ENCODE measurements around the gene RASSF5. TPM values are rescaled to one million over a fixed set of nuclear protein-coding genes. Genes with fewer than 3 reads are reported as not detected.

Gene RASSF5
- total and polyA plus RNA-seq, 9 of the 15 experiments (the other 6 are each of a cell fraction or from before 2014, with no cell fraction given), result 6.1 to 41.0 (median 25.2) TPM

DNA sequence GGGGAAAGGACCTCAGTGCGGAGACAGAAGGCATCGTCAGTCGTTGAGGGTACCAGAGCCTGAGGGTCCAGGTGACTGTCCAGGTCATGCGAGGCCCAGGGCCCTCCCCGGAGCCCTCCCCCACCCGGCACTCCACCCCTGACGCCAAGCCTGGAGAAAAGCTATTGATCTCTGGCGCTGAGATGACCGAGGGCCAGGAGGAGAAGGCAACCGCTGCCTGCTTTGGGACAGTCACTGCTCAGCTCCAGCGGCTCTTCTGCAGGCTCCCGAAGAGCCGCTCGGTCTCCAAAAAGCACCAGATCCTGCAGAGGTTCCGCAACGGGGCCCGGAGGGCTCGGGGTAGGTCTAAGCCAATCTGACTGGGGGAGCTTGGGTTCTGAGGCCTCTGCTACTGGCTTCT, 10.9 kb downstream of the RASSF5 start:
- H3K79me2 ChIP-seq (ENCODE audit: control insufficient read depth, insufficient read depth, low read length), result no peaks in the 10 kb centered on the region
- no peak overlapping the region for H3K9ac ChIP-seq (ENCODE audit: insufficient read depth in 1 of 2, low read depth in 2 of 2, low read length in 2 of 2)
- no peak for ATAC-seq
- intact Hi-C loops (cut with micrococcal nuclease), result no loop called here
- peaks cover 3 to 19% of the 10 kb centered on the region in 2 experiments; a peak in 3 of 5 replicates for H3K27me3 ChIP-seq (ENCODE audit: control insufficient read depth in 2 of 2, insufficient read depth in 2 of 2, low read length in 2 of 2)
- no peak for DNase-seq (ENCODE audit: extremely low read depth in 1 of 4, low spot score in 3 of 4)
- H3K36me3 ChIP-seq (ENCODE audit: control insufficient read depth, insufficient read depth, low read length), result no peaks in the 10 kb centered on the region
- H2AFZ ChIP-seq (ENCODE audit: low read depth, low read length), result no peak overlapping the region
- in situ Hi-C loops (cut with MboI), result no loop called here
- no TSS peak for BruUV-seq (replicated peaks)
- H3K4me2 ChIP-seq (ENCODE audit: insufficient read depth, low read length), result no peak overlapping the region
- H4K20me1 ChIP-seq (replicated peaks; ENCODE audit: control insufficient read depth, insufficient read depth, low read length), result no peaks in the 10 kb centered on the region
- WGBS (ENCODE audit: insufficient coverage, low coverage, missing lambda C conversion rate), result 38% methylated on average over 15 of the region's 18 CpGs
- H3K27ac ChIP-seq (ENCODE audit: extremely low read depth, low read depth, low read length), result no peak overlapping the region
- no peak for FAIRE-seq
- H3K4me1 ChIP-seq (replicated peaks in 1 of 2; ENCODE audit: control insufficient read depth in 2 of 2, insufficient read depth in 2 of 2, low read length in 2 of 2), result peaks cover 3 to 11% of the 10 kb centered on the region in 2 experiments; a peak in 4 of 5 replicates
- H3K4me3 ChIP-seq, result no peak overlapping the region
- no peaks in the 10 kb centered on the region for H3K9me1 ChIP-seq (ENCODE audit: control insufficient read depth, insufficient read depth, low read length)
- TF ChIP-seq SAP30 (IDR thresholded peaks at IDR 0.05; ENCODE audit: borderline replicate concordance, insufficient read depth, low read depth, low read length, poor library complexity, severe bottlenecking) (no peak), NELFE (IDR thresholded peaks at IDR 0.05; ENCODE audit: insufficient read depth, insufficient read length) (no peak), CBX3 (IDR thresholded peaks at IDR 0.05; ENCODE audit: borderline replicate concordance in 1 of 2, low read length in 2 of 2) (no peak), SOX6 (IDR thresholded peaks at IDR 0.05) (no peak), EP300 (IDR thresholded peaks at IDR 0.05; ENCODE audit: low read length) (no peak), SUPT5H (IDR thresholded peaks at IDR 0.05) (no peak), SMARCA5 (IDR thresholded peaks at IDR 0.05) (no peak)
- TF ChIP-seq, protein P1, sequence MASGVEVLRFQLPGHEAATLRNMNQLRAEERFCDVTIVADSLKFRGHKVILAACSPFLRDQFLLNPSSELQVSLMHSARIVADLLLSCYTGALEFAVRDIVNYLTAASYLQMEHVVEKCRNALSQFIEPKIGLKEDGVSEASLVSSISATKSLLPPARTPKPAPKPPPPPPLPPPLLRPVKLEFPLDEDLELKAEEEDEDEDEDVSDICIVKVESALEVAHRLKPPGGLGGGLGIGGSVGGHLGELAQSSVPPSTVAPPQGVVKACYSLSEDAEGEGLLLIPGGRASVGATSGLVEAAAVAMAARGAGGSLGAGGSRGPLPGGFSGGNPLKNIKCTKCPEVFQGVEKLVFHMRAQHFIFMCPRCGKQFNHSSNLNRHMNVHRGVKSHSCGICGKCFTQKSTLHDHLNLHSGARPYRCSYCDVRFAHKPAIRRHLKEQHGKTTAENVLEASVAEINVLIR (CRISPR knock-in tag; IDR thresholded peaks at IDR 0.05), result no peak
- ChIA-PET CTCF (ENCODE audit: low intra/inter-chr PET ratio) (interaction anchor here (0.5 kb wide), 1 partner anchor 391 kb away, joined by 3 read pairs; no protein-coding TSS in a partner anchor), POLR2A (interaction anchor here (0.6 to 1.4 kb wide), 3 partner anchors 11 to 20 kb away, joined by 3 to 4 read pairs (median 3); no protein-coding TSS in a partner anchor)
- no peaks in the 10 kb centered on the region for H3K9me3 ChIP-seq (replicated peaks; ENCODE audit: control insufficient read depth, insufficient read depth, low read depth, low read length)

Data from K562 (cell line).